OCI-LY7 (cell line): Measurements from ENCODE around the gene ACACB. TPM values are rescaled to one million over a fixed set of nuclear protein-coding genes. Genes with fewer than 3 reads are reported as not detected.

Experiments
- BruUV-seq: library from RNA; stranded (reverse); fragments of 400-500 nt; replicated peaks from 2 replicates; lab custom pipeline; 2021; lab: Mats Ljungman, UMichigan
- CTCF ChIA-PET: fragments of 300-600 bp; sonication (Branson Sonifier 250); formaldehyde crosslinking; loops from one replicate; lab custom pipeline; 2022; ENCODE audit warnings: antibody characterized with exemption; ENCODE audit not compliant: unreplicated experiment; lab: Charles Lee
- POLR2A ChIA-PET: fragments of 300-600 bp; sonication (Branson Sonifier 250); formaldehyde crosslinking; loops from one replicate; lab custom pipeline; 2022; ENCODE audit warnings: antibody characterized with exemption; lab: Charles Lee
- DNase-seq: peaks from one replicate; pipeline ENCODE4 v3.0.0-alpha.2; 2015; ENCODE audit warnings: low spot score
- H2AFZ ChIP-seq: fragments of 200-600 bp; sonication (generic), shearing (Covaris generic); 2 replicates; pipeline ENCODE4 v1.6.1; 2014; ENCODE audit warnings: mild to moderate bottlenecking, antibody characterized with exemption, low read length, moderate library complexity
- H3K27ac ChIP-seq: fragments of 200-600 bp; sonication (generic); 2 replicates; pipeline ENCODE4 v1.5.1; 2014; ENCODE audit warnings: mixed run types, low read depth, mild to moderate bottlenecking, moderate library complexity, low read length, inconsistent platforms; ENCODE audit not compliant: poor library complexity, severe bottlenecking
- H3K36me3 ChIP-seq: fragments of 200-600 bp; sonication (generic); 2 replicates; pipeline ENCODE4 v1.6.1; 2014; ENCODE audit warnings: mild to moderate bottlenecking, antibody characterized with exemption, low read length, moderate library complexity, mixed read lengths; ENCODE audit not compliant: insufficient read depth
- H3K4me1 ChIP-seq: fragments of 200-600 bp; sonication (generic); 2 replicates; pipeline ENCODE4 v1.5.1; 2014; ENCODE audit warnings: mild to moderate bottlenecking, low read length; ENCODE audit not compliant: insufficient read depth, poor library complexity, severe bottlenecking
- H3K4me2 ChIP-seq: fragments of 200-600 bp; sonication (generic); 2 replicates; pipeline ENCODE4 v1.6.1; 2014; ENCODE audit warnings: mild to moderate bottlenecking, low read length
- H3K4me3 ChIP-seq: fragments of 200-600 bp; sonication (generic); 2 replicates; pipeline ENCODE4 v1.5.1; 2014; ENCODE audit warnings: mild to moderate bottlenecking, low read depth, low read length; ENCODE audit not compliant: poor library complexity, severe bottlenecking
- H3K79me2 ChIP-seq: fragments of 200-600 bp; sonication (generic); 2 replicates; pipeline ENCODE4 v1.6.1; 2016; ENCODE audit warnings: low read depth, mild to moderate bottlenecking, low read length, moderate library complexity, mixed read lengths; ENCODE audit not compliant: insufficient read depth
- H3K9me2 ChIP-seq: fragments of 200-600 bp; sonication (generic); 2 replicates; pipeline ENCODE4 v1.6.1; 2016; ENCODE audit warnings: mild to moderate bottlenecking, low read length, mixed read lengths; ENCODE audit not compliant: insufficient read depth
- H3K9me3 ChIP-seq: fragments of 200-600 bp; sonication (generic); 2 replicates; pipeline ENCODE4 v1.6.1; 2014; ENCODE audit warnings: mild to moderate bottlenecking, mixed run types, low read length, mixed read lengths
- H4K20me1 ChIP-seq: fragments of 200-600 bp; sonication (generic); 2 replicates; pipeline ENCODE4 v1.6.1; 2014; ENCODE audit warnings: mild to moderate bottlenecking, antibody characterized with exemption, low read length, moderate library complexity, mixed read lengths; ENCODE audit not compliant: insufficient read depth
- CTCF ChIP-seq: fragments of 200-600 bp; sonication (generic); conservative IDR thresholded peaks from 2 replicates; pipeline ENCODE4 v1.5.1; 2014; ENCODE audit warnings: mild to moderate bottlenecking, antibody characterized with exemption, low read length, moderate library complexity, mixed read lengths
- EZH2phosphoT487 ChIP-seq: fragments of 200-600 bp; sonication (generic); IDR thresholded peaks from 2 replicates; pipeline ENCODE4 v1.6.1; 2018; ENCODE audit warnings: low read depth, borderline replicate concordance, mild to moderate bottlenecking, mixed run types, antibody characterized with exemption, low read length, moderate library complexity, mixed read lengths
- intact Hi-C: fragments of 100-400 bp; cut with micrococcal nuclease; formaldehyde crosslinking; loops from one replicate; pipeline ENCODE4 v1.10.0; 2022; ENCODE audit not compliant: unreplicated experiment
- total RNA-seq, 2 experiments: library from RNA; depleted of rRNA in 1 of 2; stranded (reverse); fragments of >200 nt in 1 of 2; shearing (Covaris generic) in 1 of 2; gene quantifications; 2 replicates each; pipeline ENCODE4 v1.2.3, GENCODE V29; 2014 to 2022

The ACACB gene
- total RNA-seq, 2 experiments from 2014 or later, result 19.7 to 45.1 TPM

- Histone ChIP-seq H3K27ac (no peak overlapping the region), H3K79me2 (peaks cover 16% of the 10 kb centered on the region), H3K9me2 (no peaks in the 10 kb centered on the region), H2AFZ (no peak overlapping the region), H3K4me2 (no peak overlapping the region), H3K4me3 (no peak overlapping the region), H3K4me1 (peaks cover 47% of the 10 kb centered on the region), H3K9me3 (no peaks in the 10 kb centered on the region; the same call in 1 of the 2 replicates), H4K20me1 (peaks cover 7% of the 10 kb centered on the region; the same call in 1 of the 2 replicates), H3K36me3 (peaks cover 100% of the 10 kb centered on the region)
- POLR2A ChIA-PET, result interaction anchor here (1.1 kb wide), 1 partner anchor 21 kb away, joined by 5 read pairs; no protein-coding TSS in a partner anchor
- BruUV-seq, result no TSS peak
- intact Hi-C loops, result no loop called here
- CTCF ChIA-PET, result no interaction called here
- TF ChIP-seq CTCF (no peak), EZH2phosphoT487 (no peak)
- no peak for DNase-seq
Observed at GRCh38 chr12:109085590-109085989, 30.8 kb upstream of the ACACB start.

GRCh38 chr12:109087250-109087649 lies 29.1 kb upstream of the ACACB start:
- Histone ChIP-seq H3K27ac (peak overlapping the region; percentile 37), H3K79me2 (peaks cover 33% of the 10 kb centered on the region), H2AFZ (no peak overlapping the region), H3K9me2 (no peaks in the 10 kb centered on the region), H3K4me2 (no peak overlapping the region; the same call in 1 of the 2 replicates), H3K36me3 (peaks cover 100% of the 10 kb centered on the region), H3K4me3 (no peak overlapping the region), H3K4me1 (peaks cover 52% of the 10 kb centered on the region), H4K20me1 (peaks cover 11% of the 10 kb centered on the region; the same call in 1 of the 2 replicates), H3K9me3 (no peaks in the 10 kb centered on the region)
- TF ChIP-seq CTCF (no peak), EZH2phosphoT487 (no peak)
- POLR2A ChIA-PET, result interaction anchor here (0.5 to 2.8 kb wide), 4 partner anchors 15 to 135 kb away, joined by 3 to 9 read pairs (median 4); no protein-coding TSS in a partner anchor
- CTCF ChIA-PET, result no interaction called here
- BruUV-seq, result no TSS peak
- DNase-seq, result no peak
- intact Hi-C loops, result no loop called here

GRCh38 chr12:109088818-109089217 lies 27.6 kb upstream of the ACACB start:
- no peak for DNase-seq
- Histone ChIP-seq H3K4me2 (peak overlapping the region; percentile 89), H3K79me2 (peaks cover 43% of the 10 kb centered on the region), H3K4me3 (peak overlapping the region; percentile 84), H2AFZ (no peak overlapping the region), H3K27ac (peak overlapping the region; percentile 34), H4K20me1 (peaks cover 11% of the 10 kb centered on the region; the same call in 1 of the 2 replicates), H3K9me2 (no peaks in the 10 kb centered on the region), H3K36me3 (peaks cover 89% of the 10 kb centered on the region), H3K9me3 (no peaks in the 10 kb centered on the region), H3K4me1 (peaks cover 55% of the 10 kb centered on the region)
- POLR2A ChIA-PET, result interaction anchor here (2.8 to 4.4 kb wide), 2 partner anchors 27 to 35 kb away, joined by 9 to 20 read pairs; no protein-coding TSS in a partner anchor
- TF ChIP-seq EZH2phosphoT487 (no peak), CTCF (no peak)
- intact Hi-C loops, result no loop called here
- no TSS peak for BruUV-seq
- CTCF ChIA-PET, result no interaction called here
